ENCODE data around the gene PXN.
A peak's percentile ranks its signal among the peaks of the same experiment; 100 is the strongest.

PXN gene

GRCh38 chr12:120229071-120229486 lies 36.5 kb downstream of the PXN start:
- in situ Hi-C loops (cut with MboI; ENCODE audit: low pct_unique_long_range_greater_than_20kb, low sequenced_read_pairs), result no loop called here

GRCh38 chr12:120228291-120229070 lies 37.0 kb downstream of the PXN start:
- in situ Hi-C loops (cut with MboI; ENCODE audit: low pct_unique_long_range_greater_than_20kb, low sequenced_read_pairs), result no loop called here
- DNase-seq, result peak; percentile 86

More at GRCh38 chr12:120229071-120229486, 36.5 kb downstream of the PXN start:
- DNase-seq, result peak; percentile 23

DNA sequence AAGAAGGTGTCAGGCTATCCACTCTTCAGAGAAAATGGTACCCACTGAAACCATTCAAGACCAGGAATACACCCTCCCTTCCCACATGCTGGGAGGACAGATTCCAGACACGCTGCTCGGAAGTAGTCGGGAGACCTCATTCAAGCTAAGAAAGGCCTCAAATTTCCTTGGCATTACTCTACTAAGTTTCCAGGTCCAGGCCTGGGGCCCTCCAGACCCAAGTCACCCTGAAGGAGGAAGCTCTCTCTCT lies 37.6 kb downstream of the PXN start:
- in situ Hi-C loops (cut with MboI; ENCODE audit: low pct_unique_long_range_greater_than_20kb, low sequenced_read_pairs), result no loop called here
- no peak for DNase-seq

DNA sequence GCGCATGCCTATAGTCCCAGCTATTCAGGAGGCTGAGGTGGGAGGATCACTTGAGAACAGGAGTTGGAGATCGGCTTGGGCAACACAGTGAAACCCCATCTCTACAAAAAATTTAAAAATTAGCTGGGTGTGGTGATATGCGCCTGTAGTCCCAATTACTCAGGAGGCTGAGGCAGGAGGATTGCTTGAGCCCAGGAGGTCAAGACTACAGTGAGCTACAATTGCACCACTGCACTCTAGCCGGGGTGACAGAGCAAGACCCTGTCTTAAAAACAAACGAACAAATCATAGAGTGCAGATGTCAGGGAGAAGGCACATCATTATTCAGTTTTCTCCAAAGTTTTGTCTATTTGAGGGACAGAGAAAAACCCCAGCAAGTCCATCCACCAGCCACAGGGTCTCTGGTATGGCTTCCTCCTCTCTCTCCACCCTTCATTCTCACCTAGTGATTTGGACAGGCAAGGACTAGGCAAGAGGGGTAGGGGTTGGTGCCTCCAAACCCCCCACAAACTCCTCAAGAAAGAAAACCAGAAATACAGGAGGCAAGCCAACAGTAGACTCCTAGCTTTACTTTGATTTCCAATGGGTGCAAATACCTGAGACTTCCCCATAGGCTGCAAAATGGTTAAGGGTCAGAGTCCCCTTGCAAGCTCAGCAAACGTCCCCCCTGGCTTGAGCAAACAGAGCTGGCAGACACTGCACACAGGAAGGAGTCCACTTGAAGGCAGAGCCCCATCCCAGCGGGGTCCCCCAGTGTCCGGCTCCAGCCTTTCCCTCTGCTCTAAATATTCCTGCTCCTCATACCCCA lies 38.1 kb downstream of the PXN start:
- no peak for DNase-seq
- in situ Hi-C loops (cut with MboI; ENCODE audit: low pct_unique_long_range_greater_than_20kb, low sequenced_read_pairs), result no loop called here

DNA sequence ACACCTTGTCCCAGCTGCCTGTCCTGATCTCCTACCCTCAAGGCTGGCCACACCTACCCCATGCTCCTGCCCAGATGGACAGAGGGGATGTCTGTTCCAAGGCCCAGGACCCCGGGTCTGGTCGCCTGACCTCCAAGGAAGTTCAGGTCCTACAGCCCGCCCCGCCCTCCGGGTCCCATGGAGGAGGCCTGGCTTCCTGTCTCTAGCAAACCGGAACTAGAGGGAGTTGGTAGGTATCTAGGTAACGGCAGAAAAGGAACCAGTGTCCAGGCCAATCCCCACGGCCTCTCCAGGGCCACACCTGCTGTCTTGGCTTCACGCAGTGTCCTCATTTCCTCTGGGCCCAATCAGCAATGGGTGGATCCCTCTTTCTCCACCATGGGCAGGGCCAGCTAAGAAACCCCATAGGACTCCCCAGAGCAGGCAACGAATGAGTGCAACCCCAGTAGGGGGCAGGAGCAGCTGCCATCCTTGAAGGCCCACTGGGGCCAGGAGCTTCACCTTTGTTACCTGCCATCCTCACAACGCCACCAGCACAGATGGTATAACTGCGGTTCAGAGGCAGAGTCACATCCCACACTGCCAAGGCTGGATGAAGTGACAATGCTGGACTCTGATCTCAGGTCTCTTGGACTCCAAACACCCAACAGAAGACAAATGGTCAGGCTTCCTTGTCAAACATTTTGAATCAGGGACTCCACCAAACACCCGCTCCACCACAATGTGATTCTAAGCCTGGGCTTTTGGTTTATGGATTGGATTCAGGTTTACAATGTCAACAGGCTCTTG lies 39.5 kb downstream of the PXN start:
- peak; percentile 49 for DNase-seq
- in situ Hi-C loops (cut with MboI; ENCODE audit: low pct_unique_long_range_greater_than_20kb, low sequenced_read_pairs), result no loop called here

- DNase-seq, result no peak
- in situ Hi-C loops (cut with MboI; ENCODE audit: low pct_unique_long_range_greater_than_20kb, low sequenced_read_pairs), result no loop called here
These were observed 40.4 kb downstream of the PXN start for GRCh38 chr12:120225200-120225558.

DNA sequence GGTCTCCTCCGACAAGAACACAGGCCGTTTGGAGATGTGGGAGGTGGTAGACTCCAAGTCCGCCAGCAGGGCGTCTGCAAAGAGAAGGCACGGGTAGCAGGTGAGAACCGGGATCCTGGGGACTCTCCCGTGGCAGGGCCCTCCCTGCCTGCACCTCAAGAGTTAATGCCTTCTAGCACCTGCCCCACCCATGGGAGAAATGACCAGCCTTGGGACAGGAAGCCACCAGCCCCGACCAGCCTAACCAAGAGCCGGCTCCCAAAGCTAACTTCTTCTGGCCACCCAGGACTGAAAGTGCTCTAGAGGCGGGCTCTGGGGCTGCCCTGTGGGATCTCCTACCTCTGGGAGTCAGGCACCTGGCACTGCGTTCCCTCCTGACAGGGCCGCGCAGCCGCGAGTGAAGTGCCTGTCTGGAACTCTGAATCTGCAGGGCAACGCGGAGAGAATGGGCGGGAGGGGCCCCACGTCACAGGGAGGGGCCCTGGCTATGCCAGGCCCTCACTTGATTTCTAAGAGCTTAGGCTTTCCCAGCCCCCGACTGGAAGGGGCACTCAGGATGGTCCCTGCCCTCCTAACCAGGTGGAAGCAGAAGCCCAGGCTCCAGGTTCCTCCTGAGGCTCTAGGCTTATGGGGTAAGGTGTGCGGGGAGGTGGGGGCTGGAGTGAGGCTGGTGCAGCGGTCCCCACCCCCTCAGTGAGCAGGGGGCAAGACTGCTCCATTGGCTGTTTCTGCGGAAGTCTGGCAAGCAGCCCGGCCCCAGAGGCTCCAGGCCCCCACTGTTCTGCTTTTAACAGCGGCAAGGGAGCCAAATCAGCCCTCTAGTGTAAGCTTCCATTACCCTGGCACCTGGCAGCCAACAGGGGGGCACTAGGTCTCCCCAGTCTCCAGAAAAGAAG lies 41.0 kb downstream of the PXN start:
- DNase-seq, result no peak
- in situ Hi-C loops (cut with MboI; ENCODE audit: low pct_unique_long_range_greater_than_20kb, low sequenced_read_pairs), result no loop called here

DNA sequence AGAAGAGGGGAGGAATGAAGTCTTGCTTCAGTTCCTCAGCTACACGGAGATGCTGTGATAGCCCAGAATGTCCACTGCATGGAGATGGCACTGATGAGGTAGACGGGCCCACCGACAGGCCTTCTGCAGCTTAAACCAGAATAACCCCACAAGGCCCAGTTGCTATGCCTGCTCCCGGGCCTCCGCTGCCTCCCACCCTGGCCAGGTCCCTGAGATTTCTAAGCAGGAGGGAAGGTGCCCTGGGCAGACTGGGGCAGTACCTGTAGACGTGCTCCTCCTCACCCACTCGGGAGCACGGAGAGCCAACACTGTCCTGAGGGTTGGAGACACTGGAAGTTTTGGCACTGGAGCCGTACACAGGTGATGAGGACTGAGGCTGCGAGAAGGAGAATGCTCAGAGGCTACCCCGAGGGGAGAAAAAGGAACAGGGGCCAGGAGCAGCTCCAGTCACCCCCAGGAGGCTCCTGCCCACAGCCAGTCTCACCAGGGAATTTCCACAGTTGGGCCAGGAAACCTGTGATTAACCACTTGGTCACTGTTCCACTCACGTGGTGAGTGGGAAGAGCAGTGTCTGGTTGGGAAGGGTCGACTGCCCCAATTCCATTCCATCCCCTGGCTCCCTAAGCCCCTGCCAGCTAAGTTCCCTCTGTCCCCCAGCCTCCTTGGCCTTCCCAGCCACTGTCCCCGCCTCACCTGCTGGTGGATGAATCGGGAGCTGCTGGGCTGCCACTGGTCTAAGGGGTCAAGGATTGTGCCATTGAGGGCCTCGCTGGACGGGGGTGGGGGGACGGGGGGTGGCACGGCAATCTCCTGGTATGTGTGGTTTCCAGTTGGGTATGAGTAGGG lies 41.8 kb downstream of the PXN start:
- in situ Hi-C loops (cut with MboI; ENCODE audit: low pct_unique_long_range_greater_than_20kb, low sequenced_read_pairs), result no loop called here

DNA sequence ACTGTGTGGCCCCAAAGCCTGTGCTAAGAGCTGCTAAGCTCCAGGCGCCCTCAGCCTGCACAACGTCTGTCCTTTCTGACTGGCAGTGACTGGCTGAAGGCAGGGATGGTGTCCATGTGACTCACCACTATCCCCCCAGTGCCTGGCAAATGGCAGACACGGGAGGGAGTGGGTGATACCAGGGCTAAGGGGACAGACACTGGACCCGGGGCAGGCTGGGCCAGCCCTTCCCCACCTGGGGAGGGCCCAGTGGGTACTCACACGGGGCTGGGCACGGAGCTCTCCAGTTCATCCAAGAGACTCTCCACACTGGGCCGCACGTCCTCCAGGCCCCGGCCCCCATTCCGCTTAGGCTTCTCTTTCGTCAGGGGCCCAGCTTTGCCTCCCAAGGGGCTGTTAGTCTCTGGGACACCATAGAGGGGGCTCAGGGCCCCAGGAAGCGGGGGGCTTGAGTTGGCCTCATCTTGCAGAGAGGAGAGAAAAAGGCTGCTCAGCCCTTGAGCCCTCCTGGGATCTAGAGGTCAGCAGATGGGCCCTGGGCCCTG lies 43.2 kb downstream of the PXN start:
- in situ Hi-C loops (cut with MboI; ENCODE audit: low pct_unique_long_range_greater_than_20kb, low sequenced_read_pairs), result no loop called here
- DNase-seq, result no peak

More for the DNA sequence above, 41.8 kb downstream of the PXN start:
- no peak for DNase-seq

GRCh38 chr12:120221576-120221900 lies 44.0 kb downstream of the PXN start:
- in situ Hi-C loops (cut with MboI; ENCODE audit: low pct_unique_long_range_greater_than_20kb, low sequenced_read_pairs), result no loop called here
- DNase-seq, result no peak

DNA sequence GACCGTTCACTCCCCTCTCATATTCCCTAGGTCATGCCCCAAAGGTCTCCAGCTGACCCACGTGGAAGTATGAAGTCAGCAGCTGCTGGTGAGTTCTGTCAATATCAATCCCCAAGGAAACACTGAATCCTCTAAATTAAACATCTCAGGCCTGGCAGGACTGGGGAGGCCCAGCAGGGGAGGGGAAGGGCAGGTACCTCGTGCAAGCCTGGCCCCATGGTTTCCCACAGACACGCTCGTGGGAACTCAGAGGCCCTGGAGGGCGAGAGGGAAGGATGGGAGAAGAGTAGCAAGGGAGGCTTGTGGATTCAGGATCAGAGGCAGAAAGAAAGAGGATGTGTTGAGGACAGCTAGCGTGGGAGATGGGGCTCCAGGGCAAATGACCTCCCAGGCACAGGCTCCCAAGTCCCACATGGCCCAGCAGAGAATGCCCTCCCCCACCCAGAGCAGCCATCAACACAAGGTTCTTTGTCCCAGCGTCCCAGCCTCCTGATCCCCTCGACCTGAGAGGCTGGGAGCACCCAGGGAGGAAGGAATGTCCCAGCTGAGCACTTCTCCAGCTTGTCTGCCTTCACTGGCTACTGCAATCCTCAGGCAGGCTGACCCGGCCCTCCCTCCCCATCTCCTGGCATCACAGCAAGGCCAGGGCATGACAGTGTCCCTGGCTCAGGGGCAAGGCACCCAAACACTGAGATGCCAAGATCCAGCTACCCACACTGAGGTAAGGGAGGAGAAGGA lies 44.5 kb downstream of the PXN start:
- DNase-seq, result no peak
- in situ Hi-C loops (cut with MboI; ENCODE audit: low pct_unique_long_range_greater_than_20kb, low sequenced_read_pairs), result no loop called here

DNA sequence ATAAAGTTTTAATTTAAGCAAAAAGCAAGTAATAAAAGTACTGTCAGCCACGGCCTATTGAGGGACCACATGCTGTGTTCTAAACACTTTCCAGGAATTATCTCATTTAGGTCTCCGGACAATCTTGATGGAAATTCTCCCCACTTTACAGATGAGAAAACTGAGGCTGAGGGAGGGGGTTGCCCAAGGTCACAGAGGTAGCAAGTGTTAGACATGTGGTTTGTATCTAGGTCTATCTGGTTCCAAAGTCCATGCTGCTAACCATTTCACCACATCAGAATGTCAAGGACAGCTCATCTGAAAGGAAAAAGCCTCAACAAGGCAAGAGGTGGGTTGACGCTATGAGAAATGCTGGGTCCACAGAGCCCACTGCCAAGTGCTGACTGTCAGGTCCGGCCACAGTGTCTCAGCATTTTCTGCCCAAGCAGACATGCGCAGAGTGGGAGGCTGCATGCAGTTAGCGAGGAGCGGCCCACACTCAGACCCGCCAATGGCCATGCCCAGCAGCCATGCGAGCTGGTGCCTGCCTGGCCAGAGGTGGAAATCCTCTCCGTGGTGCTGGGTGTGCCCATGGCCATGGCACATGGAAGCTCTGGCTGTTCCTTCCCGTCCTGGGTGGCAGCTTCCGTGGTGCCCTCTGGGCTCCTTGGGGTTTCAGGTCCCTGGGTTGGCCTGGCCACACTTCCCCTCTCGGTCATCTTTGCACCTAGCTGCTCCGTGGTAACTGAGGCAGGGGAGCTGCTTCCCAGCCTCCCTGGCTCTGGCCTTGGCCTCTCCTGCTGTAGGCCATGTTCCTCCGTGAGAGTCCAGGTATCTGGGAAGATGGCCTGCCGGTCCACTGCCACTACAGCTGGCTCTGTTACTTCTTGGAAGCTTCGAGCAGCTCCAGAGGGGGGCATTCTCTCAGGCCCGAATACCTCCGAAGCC lies 46.6 kb downstream of the PXN start:
- in situ Hi-C loops (cut with MboI; ENCODE audit: low pct_unique_long_range_greater_than_20kb, low sequenced_read_pairs), result no loop called here

DNA sequence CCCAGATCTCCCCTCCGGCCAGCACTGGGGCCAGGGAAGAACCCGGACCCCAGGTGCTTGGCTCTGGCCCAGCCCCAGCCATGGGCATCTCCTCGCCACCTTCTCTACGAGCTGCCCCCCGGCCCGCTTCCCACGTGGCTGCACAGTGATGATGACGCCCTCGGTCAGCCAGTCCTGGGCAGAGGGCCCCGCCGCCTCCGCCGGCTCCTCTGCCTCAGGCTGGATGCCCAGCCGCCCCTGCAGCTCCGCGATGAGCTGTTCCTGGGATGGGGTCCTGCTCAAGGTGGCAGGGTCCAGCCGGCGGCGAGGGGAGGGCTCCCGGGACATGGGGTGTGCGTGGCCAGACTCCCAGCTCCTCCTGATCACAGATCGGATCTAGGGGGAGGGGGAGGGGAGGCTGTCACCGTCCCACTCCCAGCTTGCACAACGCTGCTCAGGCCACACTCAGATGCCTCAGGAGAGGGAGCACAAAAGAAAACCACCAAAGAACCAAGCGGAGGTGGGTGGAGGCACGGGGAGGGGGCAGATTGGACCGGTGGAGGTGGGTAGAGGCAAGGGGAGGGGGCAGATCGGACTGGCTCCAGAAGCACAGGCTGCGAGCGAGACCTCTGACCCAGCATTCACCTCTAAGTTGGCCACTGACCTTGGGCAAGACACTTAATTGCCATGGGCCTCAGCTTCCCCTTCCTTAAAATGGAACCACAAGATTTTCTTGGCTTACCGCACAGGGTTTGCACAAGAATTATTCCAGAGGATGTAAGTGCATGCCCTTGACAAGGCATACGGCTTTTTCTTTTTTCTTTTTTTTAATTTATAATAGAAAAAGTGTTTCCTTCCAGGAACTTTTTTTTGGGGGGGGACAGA lies 48.6 kb downstream of the PXN start:
- in situ Hi-C loops (cut with MboI; ENCODE audit: low pct_unique_long_range_greater_than_20kb, low sequenced_read_pairs), result no loop called here
- DNase-seq, result no peak

More for the DNA sequence above, 46.6 kb downstream of the PXN start:
- DNase-seq, result no peak

- no peak for DNase-seq
- in situ Hi-C loops (cut with MboI; ENCODE audit: low pct_unique_long_range_greater_than_20kb, low sequenced_read_pairs), result no loop called here
These were observed 49.5 kb downstream of the PXN start for GRCh38 chr12:120215766-120216735.

- no peak for DNase-seq
- in situ Hi-C loops (cut with MboI; ENCODE audit: low pct_unique_long_range_greater_than_20kb, low sequenced_read_pairs), result no loop called here
These were observed 50.2 kb downstream of the PXN start for GRCh38 chr12:120215357-120215735.
